Measurements from ENCODE around the gene MOV10L1. TPM values are rescaled to one million over a fixed set of nuclear protein-coding genes. Genes with fewer than 3 reads are reported as not detected.

Gene MOV10L1
- total and polyA plus RNA-seq, 7 experiments from 2014 or later: not detected

DNA sequence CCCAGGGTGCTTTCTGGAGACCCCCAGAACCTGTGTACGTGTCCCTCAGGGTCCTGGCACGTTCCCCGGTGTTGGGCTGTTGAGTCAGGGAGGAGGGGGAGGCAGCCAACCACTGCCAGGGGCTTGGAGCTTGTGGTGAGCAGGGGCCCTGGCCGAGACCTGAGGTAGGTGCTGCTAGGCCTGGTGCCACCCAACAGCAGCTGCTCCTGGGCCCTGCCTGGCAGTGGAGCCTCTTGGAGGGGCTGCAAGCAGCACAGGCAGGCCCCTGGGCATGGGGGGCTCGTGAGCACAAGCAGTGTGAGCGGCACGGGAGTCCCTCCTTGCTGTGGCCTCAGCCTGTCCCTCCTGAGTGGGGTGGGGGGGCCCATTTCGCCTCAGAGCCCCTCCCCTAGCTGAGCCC, 103.8 kb downstream of the MOV10L1 start:
- ChIA-PET POLR2A (interaction anchor here (1.1 kb wide), 1 partner anchor 165 kb away, joined by 3 read pairs; no protein-coding TSS in a partner anchor), CTCF (interaction anchor here (1.2 kb wide), 1 partner anchor 427 kb away, joined by 3 read pairs; no protein-coding TSS in a partner anchor)
- peaks cover 21 to 34% (median 25%) of the 10 kb centered on the region in 7 donors for H3K4me1 Mint-ChIP-seq
- Histone ChIP-seq H3K4me3 (ENCODE audit: low read length) (no peak overlapping the region), H3K27ac (ENCODE audit: low read depth, low read length) (peak overlapping the region; percentile 98), H3K9me3 (ENCODE audit: control insufficient read depth in 2 of 3, low read length in 3 of 3) (no peaks in the 10 kb centered on the region), H3K4me1 (ENCODE audit: control insufficient read depth in 2 of 2, insufficient read depth in 2 of 2, low read length in 2 of 2) (peaks cover 31 to 37% of the 10 kb centered on the region in 2 donors), H3K36me3 (ENCODE audit: control insufficient read depth in 2 of 3, insufficient read depth in 3 of 3, low read length in 3 of 3) (peaks cover 0 to 50% (median 3%) of the 10 kb centered on the region in 3 experiments), H3K27me3 (ENCODE audit: control insufficient read depth in 2 of 2, insufficient read depth in 2 of 2, low read length in 2 of 2) (no peaks in the 10 kb centered on the region)
- no peaks in the 10 kb centered on the region for H3K9me3 Mint-ChIP-seq
- ATAC-seq (no peak), DNase-seq (no peak)
- peak overlapping the region in 4 of 9 donors; percentile 41 to 99 (median 78) for H3K27ac Mint-ChIP-seq
- H3K27me3 Mint-ChIP-seq: no peaks in the 10 kb centered on the region
- intact Hi-C loops (cut with micrococcal nuclease): loop anchor here in 1 of 2 donors (5.0 to 10.0 kb wide), 5 partner anchors 229 to 341 kb away; partner anchors contain the start of genes ALG12, CRELD2, PIM3 and SCO2
- H3K4me3 Mint-ChIP-seq: peak overlapping the region in 1 of 10 donors; percentile 49
- peaks cover 0 to 10% (median 0%) of the 10 kb centered on the region in 5 donors for H3K36me3 Mint-ChIP-seq

DNA sequence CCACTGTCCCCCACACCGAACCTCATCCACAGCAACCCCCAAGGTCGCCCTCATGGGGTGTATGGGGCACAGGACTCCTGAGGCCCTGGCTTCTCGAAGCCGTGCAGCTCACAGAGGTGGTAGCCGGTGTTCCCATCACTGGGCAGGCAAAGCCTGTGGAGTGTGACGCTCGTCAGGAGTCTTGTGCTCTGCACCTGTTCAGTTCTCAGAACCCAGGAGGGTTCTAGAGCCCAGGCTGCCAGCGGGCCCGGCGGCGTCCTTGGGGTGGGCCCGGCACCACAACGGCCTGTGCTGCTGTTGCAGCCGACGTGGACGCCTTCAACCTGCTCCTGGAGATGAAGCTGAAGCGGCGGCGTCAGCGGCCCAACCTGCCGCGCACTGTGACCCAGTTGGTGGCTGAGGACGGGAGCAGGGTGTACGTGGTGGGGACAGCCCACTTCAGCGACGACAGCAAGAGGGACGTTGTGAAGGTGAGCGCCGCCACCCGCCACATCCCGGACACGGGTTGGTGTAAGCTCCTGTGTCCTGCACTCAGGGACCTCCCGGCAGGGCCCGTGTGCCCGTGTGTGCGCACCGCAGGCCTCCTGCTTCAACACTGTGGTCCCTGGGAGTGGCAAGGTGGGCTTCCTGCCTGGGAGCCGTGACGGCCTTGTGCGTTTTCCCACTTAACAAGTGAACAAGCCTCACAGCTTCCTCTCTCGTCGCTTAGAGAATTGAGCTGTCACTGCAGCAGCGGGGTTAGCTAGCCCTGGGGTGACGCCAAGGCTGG, 104.4 kb downstream of the MOV10L1 start:
- POLR2A ChIA-PET: interaction anchor here (1.0 to 1.1 kb wide), 2 partner anchors 165 to 345 kb away, joined by 3 to 4 read pairs; no protein-coding TSS in a partner anchor
- intact Hi-C loops (cut with micrococcal nuclease): loop anchor here in 1 of 2 donors (5.0 to 10.0 kb wide), 5 partner anchors 229 to 342 kb away; partner anchors contain the start of genes ALG12, CRELD2, PIM3 and SCO2
- no peaks in the 10 kb centered on the region for H3K9me3 Mint-ChIP-seq
- peak overlapping the region in 1 of 9 donors; percentile 58 for H3K27ac Mint-ChIP-seq
- H3K4me3 ChIP-seq (ENCODE audit: low read length): no peak overlapping the region
- no peak for DNase-seq
- no peaks in the 10 kb centered on the region for H3K27me3 ChIP-seq (ENCODE audit: control insufficient read depth in 2 of 2, insufficient read depth in 2 of 2, low read length in 2 of 2)
- H3K4me1 Mint-ChIP-seq: peaks cover 21 to 30% (median 24%) of the 10 kb centered on the region in 7 donors
- CTCF ChIA-PET: interaction anchor here (1.2 kb wide), 1 partner anchor 427 kb away, joined by 3 read pairs; no protein-coding TSS in a partner anchor
- no peaks in the 10 kb centered on the region for H3K9me3 ChIP-seq (ENCODE audit: control insufficient read depth in 2 of 3, low read length in 3 of 3)
- H3K36me3 ChIP-seq (ENCODE audit: control insufficient read depth in 2 of 3, insufficient read depth in 3 of 3, low read length in 3 of 3): peaks cover 0 to 50% (median 3%) of the 10 kb centered on the region in 3 experiments
- peaks cover 0 to 10% (median 0%) of the 10 kb centered on the region in 5 donors for H3K36me3 Mint-ChIP-seq
- peak overlapping the region in 2 of 10 donors; percentile 29 to 49 for H3K4me3 Mint-ChIP-seq
- no peak for ATAC-seq
- no peaks in the 10 kb centered on the region for H3K27me3 Mint-ChIP-seq
- H3K4me1 ChIP-seq (ENCODE audit: control insufficient read depth in 2 of 2, insufficient read depth in 2 of 2, low read length in 2 of 2): peaks cover 25 to 32% of the 10 kb centered on the region in 2 donors
- peak overlapping the region; percentile 98 for H3K27ac ChIP-seq (ENCODE audit: low read depth, low read length)

DNA sequence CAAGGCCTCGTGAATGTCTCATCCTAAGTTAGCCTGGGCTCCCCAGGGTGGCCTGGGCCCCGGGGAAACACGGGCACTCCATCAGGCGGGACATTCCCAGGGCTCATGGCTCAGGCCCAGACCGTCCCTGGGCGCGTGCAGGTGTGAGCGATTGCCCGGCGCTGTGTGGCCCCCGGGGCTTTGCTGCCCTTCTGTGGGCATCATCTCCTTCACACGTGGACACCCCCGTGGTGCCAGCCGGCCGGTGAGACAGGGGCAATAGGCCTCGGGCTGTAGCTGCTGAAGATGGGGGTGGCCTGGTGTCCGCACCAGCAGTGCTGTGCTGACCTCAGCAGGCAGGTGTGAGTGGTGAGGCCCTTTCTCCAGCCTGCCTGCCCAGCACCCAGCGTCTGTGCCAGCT, 106.5 kb downstream of the MOV10L1 start:
- Mint-ChIP-seq H3K27me3 (no peaks in the 10 kb centered on the region), H3K4me3 (no peak overlapping the region), H3K4me1 (peaks cover 13 to 22% (median 18%) of the 10 kb centered on the region in 7 donors), H3K27ac (peak overlapping the region in 1 of 9 donors; percentile 12), H3K9me3 (no peaks in the 10 kb centered on the region), H3K36me3 (peaks cover 0 to 8% (median 0%) of the 10 kb centered on the region in 5 donors)
- Histone ChIP-seq H3K36me3 (ENCODE audit: control insufficient read depth in 2 of 3, insufficient read depth in 3 of 3, low read length in 3 of 3) (peaks cover 0 to 50% (median 3%) of the 10 kb centered on the region in 3 experiments), H3K4me3 (ENCODE audit: low read length) (no peak overlapping the region), H3K9me3 (ENCODE audit: control insufficient read depth in 2 of 3, low read length in 3 of 3) (no peaks in the 10 kb centered on the region), H3K4me1 (ENCODE audit: control insufficient read depth in 2 of 2, insufficient read depth in 2 of 2, low read length in 2 of 2) (peaks cover 14 to 29% of the 10 kb centered on the region in 2 donors), H3K27ac (ENCODE audit: low read depth, low read length) (no peak overlapping the region), H3K27me3 (ENCODE audit: control insufficient read depth in 2 of 2, insufficient read depth in 2 of 2, low read length in 2 of 2) (no peaks in the 10 kb centered on the region)
- ATAC-seq: no peak
- CTCF ChIA-PET: no interaction called here
- DNase-seq: no peak
- intact Hi-C loops (cut with micrococcal nuclease): loop anchor here in 1 of 2 donors (10.0 kb wide), 1 partner anchor 231 kb away; the partner anchor contains the start of gene PIM3
- POLR2A ChIA-PET: interaction anchor here (0.8 kb wide), 1 partner anchor 18 kb away, joined by 3 read pairs; no protein-coding TSS in a partner anchor

DNA sequence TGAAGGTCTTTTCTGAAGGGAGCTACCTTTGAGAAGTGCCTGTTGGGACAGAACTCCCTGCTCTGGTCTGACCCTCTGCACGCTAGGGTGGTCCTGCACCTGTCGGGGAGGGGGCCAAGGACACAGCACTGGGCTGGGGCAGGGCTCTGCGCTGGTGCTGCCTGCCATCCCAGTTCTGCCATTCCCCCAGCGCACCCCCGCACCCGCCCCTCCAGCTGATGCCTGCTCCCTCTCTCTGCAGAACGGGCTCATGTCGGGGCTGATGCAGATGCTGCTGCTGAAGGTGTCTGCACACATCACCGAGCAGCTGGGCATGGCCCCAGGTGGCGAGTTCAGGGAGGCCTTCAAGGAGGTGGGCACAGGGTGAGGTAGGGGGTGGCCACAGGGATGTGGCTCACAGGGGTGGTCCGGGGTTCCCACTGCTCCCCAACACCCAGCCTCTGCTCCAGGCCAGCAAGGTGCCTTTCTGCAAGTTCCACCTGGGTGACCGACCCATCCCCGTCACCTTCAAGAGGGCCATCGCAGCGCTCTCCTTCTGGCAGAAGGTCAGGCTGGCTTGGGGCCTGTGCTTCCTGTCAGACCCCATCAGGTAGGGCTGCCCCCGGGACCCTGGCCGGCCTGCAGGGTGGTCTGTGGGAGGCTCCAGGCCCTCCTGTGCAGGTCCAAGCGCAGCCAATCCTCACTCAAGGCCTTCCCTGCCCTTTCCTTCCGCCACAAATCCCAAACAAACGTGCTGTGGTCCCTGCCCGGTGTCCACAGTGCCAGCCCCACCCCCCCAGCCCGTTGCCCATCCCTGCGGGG, 107.4 kb downstream of the MOV10L1 start:
- Histone ChIP-seq H3K4me3 (ENCODE audit: low read length) (no peak overlapping the region), H3K27me3 (ENCODE audit: control insufficient read depth in 2 of 2, insufficient read depth in 2 of 2, low read length in 2 of 2) (no peaks in the 10 kb centered on the region), H3K36me3 (ENCODE audit: control insufficient read depth in 2 of 3, insufficient read depth in 3 of 3, low read length in 3 of 3) (peaks cover 0 to 50% (median 3%) of the 10 kb centered on the region in 3 experiments), H3K27ac (ENCODE audit: low read depth, low read length) (no peak overlapping the region), H3K9me3 (ENCODE audit: control insufficient read depth in 2 of 3, low read length in 3 of 3) (no peaks in the 10 kb centered on the region), H3K4me1 (ENCODE audit: control insufficient read depth in 2 of 2, insufficient read depth in 2 of 2, low read length in 2 of 2) (peaks cover 10 to 27% of the 10 kb centered on the region in 2 donors)
- H3K27me3 Mint-ChIP-seq: no peaks in the 10 kb centered on the region
- ATAC-seq (no peak), DNase-seq (no peak)
- H3K9me3 Mint-ChIP-seq: no peaks in the 10 kb centered on the region
- ChIA-PET CTCF (no interaction called here), POLR2A (interaction anchor here (0.8 kb wide), 1 partner anchor 17 kb away, joined by 3 read pairs; no protein-coding TSS in a partner anchor)
- intact Hi-C loops (cut with micrococcal nuclease): loop anchor here in 1 of 2 donors (10.0 kb wide), 1 partner anchor 232 kb away; the partner anchor contains the start of gene PIM3
- peaks cover 7 to 17% (median 13%) of the 10 kb centered on the region in 7 donors for H3K4me1 Mint-ChIP-seq
- H3K4me3 Mint-ChIP-seq: no peak overlapping the region
- H3K27ac Mint-ChIP-seq: no peak overlapping the region
- peaks cover 0 to 6% (median 0%) of the 10 kb centered on the region in 5 donors for H3K36me3 Mint-ChIP-seq

DNA sequence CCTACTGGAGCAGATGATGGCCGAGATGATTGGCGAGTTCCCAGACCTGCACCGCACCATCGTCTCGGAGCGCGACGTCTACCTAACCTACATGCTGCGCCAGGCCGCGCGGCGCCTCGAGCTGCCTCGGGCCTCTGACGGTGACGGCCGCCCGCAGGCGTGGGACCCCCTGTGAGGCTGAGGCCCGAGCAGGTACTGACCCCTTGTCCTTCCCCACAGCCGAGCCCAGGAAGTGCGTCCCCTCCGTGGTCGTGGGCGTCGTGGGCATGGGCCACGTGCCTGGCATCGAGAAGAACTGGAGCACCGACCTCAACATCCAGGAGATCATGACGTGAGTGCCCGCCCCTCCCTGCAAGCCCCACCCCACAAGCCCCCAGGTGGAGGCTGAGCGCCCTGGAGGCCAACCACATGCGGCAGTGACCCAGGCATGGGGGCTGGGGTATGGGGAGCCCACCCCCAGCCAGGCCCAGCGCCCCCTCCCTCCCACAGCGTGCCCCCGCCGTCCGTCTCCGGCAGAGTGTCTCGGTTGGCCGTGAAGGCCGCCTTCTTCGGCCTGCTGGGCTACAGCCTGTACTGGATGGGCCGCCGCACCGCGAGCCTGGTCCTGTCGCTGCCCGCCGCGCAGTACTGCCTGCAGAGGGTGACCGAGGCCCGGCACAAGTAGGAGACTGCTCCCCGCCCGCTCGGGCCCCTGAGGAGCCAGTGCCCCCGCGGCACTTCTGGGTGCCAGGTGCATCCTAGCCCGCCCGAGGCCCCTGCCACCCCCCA, 108.2 kb downstream of the MOV10L1 start:
- ChIA-PET POLR2A (no interaction called here), CTCF (no interaction called here)
- ATAC-seq (no peak), DNase-seq (no peak)
- H3K4me3 ChIP-seq (ENCODE audit: low read length): no peak overlapping the region
- H3K4me1 ChIP-seq (ENCODE audit: control insufficient read depth in 2 of 2, insufficient read depth in 2 of 2, low read length in 2 of 2): peaks cover 4 to 24% of the 10 kb centered on the region in 2 donors
- no peaks in the 10 kb centered on the region for H3K27me3 Mint-ChIP-seq
- no peaks in the 10 kb centered on the region for H3K27me3 ChIP-seq (ENCODE audit: control insufficient read depth in 2 of 2, insufficient read depth in 2 of 2, low read length in 2 of 2)
- no peak overlapping the region for H3K27ac Mint-ChIP-seq
- H3K27ac ChIP-seq (ENCODE audit: low read depth, low read length): no peak overlapping the region
- H3K4me3 Mint-ChIP-seq: peak overlapping the region in 2 of 10 donors; percentile 28 to 47
- H3K36me3 Mint-ChIP-seq: peaks cover 0 to 6% (median 0%) of the 10 kb centered on the region in 5 donors
- peaks cover 9 to 15% (median 13%) of the 10 kb centered on the region in 7 donors for H3K4me1 Mint-ChIP-seq
- no peaks in the 10 kb centered on the region for H3K9me3 Mint-ChIP-seq
- no peaks in the 10 kb centered on the region for H3K9me3 ChIP-seq (ENCODE audit: control insufficient read depth in 2 of 3, low read length in 3 of 3)
- intact Hi-C loops (cut with micrococcal nuclease): loop anchor here in 1 of 2 donors (10.0 kb wide), 1 partner anchor 233 kb away; the partner anchor contains the start of gene PIM3
- H3K36me3 ChIP-seq (ENCODE audit: control insufficient read depth in 2 of 3, insufficient read depth in 3 of 3, low read length in 3 of 3): peaks cover 0 to 50% (median 3%) of the 10 kb centered on the region in 3 experiments

Measured in naive thymus-derived CD4-positive, alpha-beta T cell (primary cell).